IPS DF 4.7 (cell line): ENCODE data around the gene PRKAG2.
"Not testable (repeated sequence)": the region's sequence is repeated elsewhere in the genome, so short reads cannot be mapped to it uniquely, and the experiment has no call there.

Experiments used
- DNase-seq: peaks from one replicate; pipeline ENCODE4 v3.0.0-alpha.2; 2013; ENCODE audit warnings: low spot score; ENCODE audit errors: extremely low read depth

PRKAG2 gene

DNA sequence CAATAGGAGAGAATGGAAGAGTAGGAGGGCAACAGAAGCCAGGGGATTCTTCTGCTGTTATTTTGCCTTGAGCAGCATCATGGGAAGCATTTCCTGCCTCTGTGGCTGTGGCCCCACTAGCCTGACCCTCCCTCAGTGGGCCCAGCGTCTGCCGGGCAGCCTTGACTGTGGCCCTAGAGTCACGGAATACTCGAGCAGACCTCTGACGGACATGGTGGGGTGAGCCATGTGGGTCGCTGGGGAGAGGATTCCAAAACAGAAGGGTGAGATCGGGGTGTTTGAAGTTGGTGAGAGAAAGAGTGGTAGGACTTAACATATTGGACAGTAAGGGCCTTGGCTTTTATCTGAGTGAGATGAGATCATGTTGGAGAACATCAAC, 8.3 kb upstream of the PRKAG2 start:
- DNase-seq: no peak

DNA sequence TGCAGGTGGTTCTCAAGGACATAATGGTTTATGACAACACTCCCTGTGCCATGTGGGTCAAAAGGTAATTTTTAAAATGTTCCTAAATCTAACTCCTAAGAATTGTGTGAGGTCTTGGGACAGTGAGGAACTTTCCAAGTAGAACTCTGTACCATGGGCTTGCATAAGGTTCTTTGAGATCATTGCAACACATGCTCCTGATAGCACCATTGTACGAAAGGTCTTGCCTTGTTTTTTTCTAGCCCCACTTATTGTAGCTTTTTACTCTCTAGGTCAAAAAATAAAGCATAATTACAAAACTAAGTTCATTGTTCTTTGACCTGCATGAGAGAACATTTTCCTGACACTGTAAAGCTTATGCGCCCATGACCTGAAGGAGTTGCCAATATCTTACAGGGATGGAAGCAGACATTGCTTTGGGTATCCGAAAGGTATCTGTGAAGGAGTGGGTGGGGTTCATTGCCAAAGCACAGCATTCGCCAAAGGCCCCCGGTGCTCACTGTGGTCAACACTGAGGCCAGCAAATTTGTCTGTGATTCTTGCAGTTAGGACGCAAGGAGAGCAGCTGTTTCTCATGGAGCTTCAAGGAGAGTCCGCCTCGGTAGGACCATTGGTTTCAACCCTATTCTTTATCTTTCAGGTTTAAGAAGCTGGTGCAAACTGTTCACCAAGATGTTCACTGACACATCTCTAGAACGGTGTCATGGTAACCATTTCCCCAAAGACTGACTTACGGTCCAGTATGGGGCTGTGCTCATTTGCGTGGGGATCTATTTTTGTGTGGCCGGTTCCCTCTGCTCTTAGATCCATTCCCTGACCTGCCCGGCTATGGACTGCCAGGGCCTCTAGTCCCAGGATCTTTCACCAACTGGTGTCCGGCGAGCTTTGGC, 7.6 kb upstream of the PRKAG2 start:
- no peak for DNase-seq

DNA sequence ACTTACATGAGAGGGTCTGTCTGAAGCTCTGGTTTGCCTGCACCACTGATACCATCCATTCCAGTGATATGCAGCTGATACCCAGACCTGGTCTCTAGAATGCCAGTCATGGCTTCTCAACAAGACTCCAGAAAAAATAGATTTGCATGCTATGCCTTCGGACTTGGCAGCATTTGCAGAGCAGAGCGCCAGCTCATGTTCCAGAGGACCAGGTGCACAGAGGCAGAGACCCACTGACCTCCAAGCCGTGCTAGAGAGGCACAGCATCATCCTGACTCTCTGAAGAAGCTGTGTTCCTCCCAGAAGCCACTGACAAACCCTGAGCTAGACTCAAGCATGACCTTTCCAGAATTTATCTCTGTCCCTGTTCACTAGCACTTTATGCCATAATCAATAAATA, 6.9 kb upstream of the PRKAG2 start:
- no peak for DNase-seq

DNA sequence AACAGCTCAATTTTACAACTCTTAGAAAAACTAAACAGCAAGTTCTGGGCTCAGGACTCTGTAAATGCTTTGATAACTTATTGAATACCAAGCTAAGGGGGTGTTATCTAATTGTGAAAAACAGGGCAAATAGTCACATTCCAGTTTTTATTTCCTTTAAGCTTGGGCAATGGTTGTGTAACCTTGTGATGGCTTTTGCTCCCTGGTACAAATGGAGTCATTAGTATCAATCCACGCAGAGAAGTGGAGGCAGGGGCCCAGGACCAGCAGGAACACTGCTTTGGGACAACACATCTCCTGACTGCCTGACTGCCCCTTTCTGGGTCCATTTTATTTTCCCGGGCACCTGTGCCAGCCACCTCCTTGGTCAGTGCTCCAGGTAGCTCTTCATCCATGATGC, 5.8 kb upstream of the PRKAG2 start:
- no peak for DNase-seq

DNA sequence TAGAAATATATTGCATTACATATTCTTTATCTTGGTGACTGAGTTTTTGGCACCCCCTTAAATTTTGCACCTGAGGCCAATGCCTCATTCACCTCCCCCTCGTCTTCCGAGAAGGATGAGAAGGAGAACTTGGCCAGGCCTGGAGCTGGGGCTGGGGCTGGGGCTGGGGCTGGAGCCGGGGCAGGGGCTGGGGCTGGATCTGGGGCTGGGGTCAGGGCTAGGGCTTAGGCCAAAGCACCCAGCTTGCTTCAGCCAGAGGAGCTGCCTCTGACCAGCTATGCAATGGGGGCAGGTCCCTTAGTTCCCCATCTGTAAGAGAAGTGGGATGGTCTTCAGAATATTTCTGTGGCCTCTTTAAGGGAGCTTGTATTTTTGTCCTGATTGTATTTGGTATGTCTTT, 3.8 kb upstream of the PRKAG2 start:
- no peak for DNase-seq

DNA sequence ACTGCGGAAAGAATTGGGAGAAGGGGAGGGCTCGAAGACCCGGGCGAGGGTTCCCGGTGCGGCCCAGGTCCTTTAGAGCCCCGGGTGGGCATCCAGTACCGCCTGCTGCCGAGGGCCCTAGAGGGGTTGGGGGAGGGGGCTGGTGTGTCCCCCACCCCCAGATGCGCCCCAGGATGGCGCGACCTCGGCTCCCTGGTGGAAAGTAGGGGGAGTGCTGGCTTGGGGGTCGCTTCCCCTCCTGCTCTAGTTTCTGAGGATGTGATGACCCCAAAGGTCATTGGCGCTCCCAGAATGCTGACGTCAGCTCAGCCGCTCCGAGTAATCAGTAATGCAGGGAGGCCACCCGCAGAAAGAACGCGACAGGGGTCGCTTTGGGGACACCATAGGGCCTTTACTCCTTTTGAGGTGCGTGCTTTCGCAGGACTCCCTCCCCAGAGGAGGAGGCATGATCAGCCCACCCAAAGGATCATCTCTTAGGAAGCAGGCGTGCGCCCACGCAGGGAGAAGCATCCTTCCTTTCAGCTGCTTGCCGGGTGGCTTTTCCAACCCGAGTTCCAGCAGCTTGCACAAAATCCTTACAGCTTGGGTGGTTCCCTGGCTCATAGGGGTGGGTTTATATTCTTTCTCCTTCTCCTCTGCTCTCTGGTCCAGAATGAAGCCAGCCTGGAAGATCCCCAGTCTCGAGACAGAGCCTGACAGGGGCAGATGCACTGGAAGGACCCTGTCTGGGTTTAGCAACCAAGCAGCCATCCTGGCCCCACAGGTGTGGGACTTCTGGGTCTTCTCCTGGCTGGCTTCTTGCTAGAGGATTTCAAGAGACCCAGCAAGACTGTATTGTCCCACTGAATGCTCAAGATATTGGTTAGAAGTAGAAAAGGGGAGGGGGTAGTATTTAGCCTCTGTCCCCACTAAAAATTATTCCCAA, 1.3 kb upstream of the PRKAG2 start:
- DNase-seq: no peak

DNA sequence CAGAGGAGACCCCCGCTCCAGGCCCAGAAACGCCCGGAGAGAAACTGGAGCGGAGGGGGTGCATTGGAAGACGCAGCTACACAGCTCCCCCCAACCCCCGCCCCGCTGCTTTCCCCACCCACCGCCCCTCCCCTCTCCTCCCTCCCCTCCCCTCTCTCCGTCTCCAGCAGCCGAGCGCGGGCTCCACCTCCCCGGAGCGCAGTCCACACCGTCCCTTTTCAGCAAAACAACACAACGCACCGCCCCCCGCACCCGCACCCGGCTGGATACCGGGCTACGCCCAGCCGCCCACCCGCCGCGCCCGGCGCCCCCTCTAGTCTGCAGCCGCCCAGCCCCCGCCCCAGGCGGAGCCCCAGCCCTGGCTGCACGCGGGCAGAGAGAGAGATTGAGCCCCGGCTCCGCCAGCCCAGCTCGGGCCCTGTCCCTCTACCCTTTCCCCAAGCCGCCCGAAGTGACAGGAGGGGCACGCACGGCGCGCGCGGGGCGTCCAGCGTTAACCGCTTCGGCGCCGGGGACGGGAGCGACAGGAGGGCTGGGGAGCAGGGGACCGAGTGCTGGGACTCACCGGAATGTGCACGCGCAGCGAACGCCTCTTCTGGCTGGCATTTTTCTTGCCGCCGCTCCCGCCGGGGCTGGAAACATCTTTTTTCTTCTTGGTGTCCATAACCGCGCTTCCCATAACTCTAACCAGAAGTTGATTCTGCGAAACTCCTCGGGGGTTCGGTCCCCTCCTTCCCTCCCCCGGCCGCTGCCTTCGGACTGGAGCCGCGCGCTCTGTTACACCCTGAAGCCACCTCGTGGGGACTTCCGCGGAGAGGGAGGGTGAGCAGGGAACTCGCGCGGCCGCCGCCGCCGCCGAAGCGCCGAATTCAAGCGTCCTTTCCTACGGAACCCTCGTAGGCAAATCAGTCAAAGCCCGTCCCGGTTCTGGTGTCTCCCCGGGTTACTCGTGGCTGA, 695 bp downstream of the PRKAG2 start:
- DNase-seq: no peak

DNA sequence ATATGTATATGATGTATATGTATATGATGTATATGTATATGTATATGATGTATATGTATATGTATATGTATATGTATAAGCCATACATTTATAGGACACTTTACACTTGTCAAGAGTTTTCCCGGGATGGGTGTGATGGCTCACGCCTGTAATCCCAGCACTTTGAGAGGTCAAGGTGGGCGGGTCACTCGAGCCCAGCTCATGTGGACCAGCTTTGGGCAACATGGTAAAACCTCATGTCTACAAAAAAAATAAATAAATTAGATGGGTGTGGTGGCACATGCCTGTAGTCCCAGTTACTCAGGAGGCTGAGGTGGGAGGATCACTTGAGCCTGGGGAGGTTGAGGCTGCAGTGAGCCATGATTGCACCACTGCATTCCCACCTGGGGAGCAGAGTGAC, 2.4 kb downstream of the PRKAG2 start:
- DNase-seq: not testable (repeated sequence)

DNA sequence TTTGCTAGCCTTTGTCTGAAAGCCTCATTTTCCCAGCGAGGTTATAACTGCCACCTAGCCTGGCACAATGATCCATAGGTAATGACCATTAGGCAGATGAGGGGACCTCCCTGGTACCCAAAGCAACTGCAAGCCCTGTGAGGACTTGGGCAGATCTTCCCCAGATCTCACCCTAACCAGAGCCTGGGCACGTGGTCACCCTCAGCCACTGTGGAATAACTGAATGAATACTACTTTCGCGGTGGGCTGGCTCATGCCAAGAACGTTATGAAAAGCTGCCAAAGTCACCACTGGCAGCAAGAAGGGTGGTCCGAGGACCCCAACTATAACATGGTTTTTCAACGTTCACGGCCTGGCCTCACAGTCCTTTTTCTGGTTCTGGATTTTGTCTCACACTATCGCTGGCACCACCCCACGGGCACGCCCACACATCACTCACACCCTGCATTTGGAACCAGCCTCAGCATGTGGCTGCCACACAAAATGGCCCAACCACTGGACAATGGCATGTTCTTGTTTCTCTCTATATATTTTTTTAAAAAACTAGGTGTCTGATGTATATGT, 3.4 kb downstream of the PRKAG2 start:
- DNase-seq: no peak

DNA sequence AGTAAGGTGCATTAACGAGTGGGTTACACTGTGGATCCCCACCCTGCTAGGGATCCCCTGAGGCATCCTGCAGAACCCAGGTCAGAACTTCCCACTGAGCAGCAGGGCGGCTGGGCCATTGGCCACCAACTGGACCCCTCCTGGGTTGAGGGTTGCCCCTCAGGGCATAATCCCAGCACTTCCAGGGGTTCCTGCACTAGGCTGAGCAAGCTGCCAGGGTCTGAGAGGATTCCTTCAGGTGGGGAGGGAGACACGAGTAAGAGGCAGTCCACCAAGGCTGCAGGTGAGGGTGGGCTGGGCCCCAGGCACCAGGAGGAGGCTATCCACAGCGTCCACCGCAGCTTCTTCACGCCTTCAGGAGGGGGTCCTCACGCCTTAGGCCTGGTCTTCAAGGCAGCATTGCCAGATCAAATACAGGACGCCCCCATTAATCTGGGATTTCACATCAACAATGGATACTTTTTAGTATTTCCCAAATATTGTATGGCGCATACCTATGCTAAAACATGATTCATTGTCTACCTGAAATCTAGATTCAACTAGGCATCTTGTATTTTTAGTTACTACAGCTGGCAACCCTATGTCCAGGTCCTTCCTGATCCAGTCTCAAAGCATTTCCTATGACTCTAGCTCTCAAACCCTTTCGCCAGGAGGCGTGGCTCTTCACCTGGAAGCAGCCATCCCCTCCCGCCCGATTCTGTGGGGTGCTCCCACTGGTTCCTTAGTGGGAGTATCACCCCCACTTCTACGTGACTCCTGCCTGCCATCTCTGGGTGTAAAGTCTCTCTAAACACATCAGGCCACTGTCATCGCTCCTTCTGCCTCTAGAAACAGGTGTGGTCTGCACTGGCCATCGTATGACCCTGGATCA, 4.1 kb downstream of the PRKAG2 start:
- DNase-seq: no peak

DNA sequence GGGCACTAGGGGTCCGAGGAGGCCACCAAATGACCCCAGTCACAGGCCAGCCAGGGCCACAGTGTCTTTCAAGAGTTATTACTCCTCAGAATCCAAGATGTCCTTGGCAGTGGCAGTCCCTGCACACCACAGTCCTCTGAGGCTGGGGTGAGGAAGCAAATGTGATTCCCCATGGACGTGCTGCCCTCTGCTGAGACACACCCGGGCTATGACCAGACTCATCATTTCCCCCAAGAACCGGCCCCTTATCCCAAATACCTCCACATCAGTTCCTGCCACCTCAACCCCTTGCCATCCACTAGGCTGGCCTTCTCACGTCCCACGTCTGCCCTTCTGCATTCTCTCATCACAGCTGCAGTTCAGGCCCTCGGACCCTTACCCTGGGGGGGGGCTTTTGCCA, 5.0 kb downstream of the PRKAG2 start:
- DNase-seq: no peak

DNA sequence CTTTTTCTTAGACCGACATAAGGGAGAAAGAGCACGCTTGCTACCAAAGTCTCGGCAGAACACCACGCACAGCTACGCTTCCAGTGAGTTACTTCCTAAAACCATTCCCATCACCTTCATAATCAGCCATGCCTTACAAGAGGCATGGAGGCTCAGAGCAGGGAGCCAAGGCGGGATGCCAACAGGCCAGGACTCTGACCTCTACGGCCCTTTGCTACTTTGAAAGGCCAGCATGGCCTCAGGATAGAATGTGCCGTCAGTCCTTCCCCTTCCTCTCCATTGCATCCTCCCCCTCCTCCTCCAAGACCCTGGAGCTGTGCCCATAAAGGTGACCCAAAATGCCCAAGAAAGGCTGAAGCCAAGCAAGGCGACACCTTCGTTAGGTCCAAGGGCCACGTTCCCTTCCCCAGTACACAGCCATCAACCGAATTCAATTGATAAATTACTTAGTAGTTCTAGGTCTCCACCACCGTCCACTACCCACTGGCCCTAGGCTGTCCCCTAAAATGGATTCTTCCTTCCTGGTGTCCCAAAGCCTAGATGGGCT, 5.7 kb downstream of the PRKAG2 start:
- DNase-seq: no peak

DNA sequence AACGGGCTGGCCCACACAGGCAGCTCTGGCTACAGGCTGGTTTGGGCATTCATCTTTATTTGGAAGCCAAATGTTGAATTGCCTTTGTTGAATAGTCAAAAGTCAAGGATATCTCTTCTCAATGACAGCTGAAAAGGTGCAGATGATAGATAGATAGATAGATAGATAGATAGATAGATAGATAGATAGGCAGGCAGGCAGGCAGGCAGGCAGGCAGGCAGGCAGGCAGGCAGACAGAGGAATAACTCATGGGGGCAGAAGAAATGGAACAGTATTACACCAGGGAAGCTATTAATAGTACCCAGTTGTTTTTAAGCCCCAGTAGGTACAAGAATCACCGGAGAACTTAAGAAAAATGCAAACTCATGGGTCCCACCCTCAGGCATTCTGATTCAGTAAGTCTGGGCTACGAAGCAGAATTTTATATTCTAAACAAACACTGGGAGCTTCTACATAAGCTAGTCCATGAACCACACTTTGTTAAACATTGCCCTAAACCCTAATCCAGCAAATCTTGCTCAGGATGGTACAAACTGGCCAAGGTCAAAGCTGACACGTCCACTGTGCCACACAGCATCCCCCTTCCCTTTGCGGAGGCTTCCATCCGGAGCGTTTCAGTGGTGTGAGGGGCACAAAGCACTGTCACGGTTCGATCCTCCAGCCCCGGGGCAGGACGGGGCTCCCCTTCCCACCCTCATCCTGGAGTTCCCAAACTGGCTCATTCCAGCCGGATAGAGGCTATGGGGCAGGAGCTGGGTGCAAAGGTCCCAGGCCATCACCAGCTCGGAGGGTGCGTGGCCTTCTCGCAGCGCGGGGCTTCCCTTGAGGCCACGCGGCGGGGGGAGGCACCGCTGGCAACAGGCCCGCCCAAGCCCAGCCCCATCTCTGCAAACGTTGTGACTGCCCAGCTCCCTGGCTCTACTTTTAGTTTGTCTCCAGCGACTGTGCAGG, 6.7 kb downstream of the PRKAG2 start:
- no peak for DNase-seq

DNA sequence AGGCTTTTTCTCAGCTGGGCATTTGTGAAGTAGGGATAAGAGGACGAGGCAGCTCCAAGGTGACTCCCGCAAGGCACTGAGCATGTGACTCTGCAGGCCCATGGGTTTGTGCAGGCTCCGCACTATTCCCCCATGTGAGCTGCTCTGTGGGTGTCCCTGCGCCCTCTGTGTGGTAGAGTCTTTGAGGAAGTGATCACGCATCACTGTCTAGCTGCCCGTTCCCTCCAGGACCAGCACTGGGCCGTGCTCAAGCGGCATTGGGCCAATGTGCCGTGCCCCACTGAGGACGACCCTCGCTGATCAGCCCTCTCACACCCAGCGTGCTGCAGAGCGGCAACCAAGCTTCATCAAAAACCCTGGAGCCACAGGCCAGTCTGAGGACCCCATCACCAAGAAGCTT, 7.5 kb downstream of the PRKAG2 start:
- DNase-seq: no peak

DNA sequence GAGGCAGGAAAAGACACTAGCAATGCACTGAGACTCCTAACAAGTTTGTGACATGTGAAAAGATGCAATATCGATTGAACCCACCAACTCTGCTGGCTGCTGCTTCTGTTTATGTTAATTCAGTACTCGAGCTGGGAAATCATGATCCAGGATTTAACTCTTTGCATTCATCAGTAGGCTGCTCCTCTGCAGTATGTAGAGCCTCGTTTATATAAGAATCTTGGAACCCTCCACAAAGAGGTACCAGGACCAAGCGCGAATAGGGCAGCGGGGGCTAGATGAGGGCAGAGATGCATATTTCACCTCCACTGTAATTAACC, 7.8 kb downstream of the PRKAG2 start:
- DNase-seq: no peak

DNA sequence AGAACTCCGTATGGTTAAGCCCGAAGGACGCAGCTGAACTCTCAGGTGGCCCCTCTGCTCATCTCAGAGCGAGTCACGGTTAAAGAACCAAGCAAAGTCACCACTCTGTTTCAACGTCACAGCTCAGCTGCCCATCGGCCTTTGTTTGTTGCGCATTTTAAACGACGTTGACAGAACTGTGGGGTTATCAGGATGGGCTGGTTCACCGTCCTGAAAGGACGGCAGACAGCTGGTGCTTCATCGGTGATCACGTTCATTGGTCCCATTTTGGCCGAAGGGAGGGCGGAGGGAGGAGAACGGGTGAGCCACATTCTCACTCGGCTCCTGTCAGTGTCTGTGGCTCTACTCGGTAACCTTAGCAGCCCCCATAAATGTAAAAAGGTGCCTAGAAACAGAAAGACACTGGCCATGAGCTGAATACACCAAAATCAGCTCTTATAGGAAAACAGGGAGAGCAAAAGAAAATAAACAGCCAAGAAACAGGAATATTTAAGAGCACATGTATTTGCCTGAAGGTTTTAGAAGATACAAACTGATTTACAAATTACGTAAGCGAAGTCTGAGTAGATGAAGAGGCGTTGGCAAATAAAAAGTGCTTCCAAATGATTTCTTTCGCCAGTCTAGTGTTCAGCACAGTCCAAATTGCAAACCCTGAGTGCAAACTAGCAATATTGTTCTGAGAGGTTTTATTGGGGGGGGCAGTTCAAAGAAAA, 8.4 kb downstream of the PRKAG2 start:
- DNase-seq: no peak

DNA sequence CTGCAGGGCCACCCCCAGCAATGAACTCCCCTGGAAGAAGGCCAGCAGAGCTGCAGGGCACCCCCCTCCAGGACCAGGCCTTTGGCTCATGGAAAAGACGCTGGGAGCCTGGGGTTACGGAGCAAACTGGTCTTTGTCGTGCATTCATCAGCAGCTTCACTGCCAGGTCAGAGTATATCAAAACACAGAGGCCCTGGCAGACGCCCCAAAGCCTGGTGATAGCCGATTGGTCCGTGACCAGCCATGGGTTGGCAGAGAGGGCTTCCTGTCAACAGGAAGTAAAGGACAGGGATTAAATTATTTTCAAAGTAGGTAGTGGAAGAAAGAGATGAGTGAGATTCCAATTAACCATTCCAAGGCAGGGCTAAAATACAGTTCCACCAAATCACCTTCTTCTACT, 9.0 kb downstream of the PRKAG2 start:
- no peak for DNase-seq
